BE2C (cell line): Measurements from ENCODE around the gene DOCK6.

ENCODE experiments used
- DNase-seq: peaks from one replicate; pipeline ENCODE4 v3.0.0-alpha.2; 2020
- H3K27me3 ChIP-seq: fragments of 250-450 bp; sonication (Bioruptor Pico); 2 replicates; pipeline ENCODE4 v1.5.1; 2020; ENCODE audit warnings: mild to moderate bottlenecking
- H3K36me3 ChIP-seq: fragments of 250-450 bp; sonication (Bioruptor Pico); 2 replicates; pipeline ENCODE4 v1.5.1; 2020; ENCODE audit warnings: mild to moderate bottlenecking
- H3K4me1 ChIP-seq: fragments of 250-450 bp; sonication (Bioruptor Pico); 2 replicates; pipeline ENCODE4 v1.5.1; 2020
- H3K4me3 ChIP-seq: 2 replicates; pipeline ENCODE4 v1.5.1; 2011; ENCODE audit warnings: low read depth, low read length
- H3K9me3 ChIP-seq: fragments of 250-450 bp; sonication (Bioruptor Pico); 2 replicates; pipeline ENCODE4 v1.5.1; 2020
- TF ChIP-seq, protein P1 (sequence below): IDR thresholded peaks from 2 replicates; pipeline ENCODE4 v1.5.1; 2012; ENCODE audit warnings: mild to moderate bottlenecking, low read depth, low read length

DOCK6 gene

DNA sequence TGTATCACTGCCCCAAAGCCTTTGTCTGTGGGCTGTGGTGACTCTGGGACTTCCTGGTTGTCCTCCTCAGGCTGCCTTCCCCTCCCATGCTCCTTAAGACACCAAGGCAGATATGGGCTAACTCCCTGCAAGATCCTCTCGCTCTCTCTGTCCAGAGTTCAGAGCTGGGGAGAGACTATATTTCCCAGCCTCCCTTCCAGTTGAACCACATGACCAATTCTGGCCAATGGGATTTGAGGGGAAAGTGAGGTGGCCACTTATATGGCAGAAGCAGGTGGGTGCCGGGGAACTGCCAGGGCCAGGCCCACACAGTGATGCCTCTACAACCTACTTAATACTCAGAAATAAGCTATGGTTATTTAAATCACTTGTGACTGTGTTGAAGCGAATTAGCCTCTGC lies 39.1 kb downstream of the DOCK6 start:
- Histone ChIP-seq H3K4me3 (no peak overlapping the region), H3K4me1 (no peaks in the 10 kb centered on the region), H3K9me3 (peaks cover 2% of the 10 kb centered on the region; the same call in 1 of the 2 replicates), H3K36me3 (no peaks in the 10 kb centered on the region), H3K27me3 (no peaks in the 10 kb centered on the region)
- TF ChIP-seq, protein P1, sequence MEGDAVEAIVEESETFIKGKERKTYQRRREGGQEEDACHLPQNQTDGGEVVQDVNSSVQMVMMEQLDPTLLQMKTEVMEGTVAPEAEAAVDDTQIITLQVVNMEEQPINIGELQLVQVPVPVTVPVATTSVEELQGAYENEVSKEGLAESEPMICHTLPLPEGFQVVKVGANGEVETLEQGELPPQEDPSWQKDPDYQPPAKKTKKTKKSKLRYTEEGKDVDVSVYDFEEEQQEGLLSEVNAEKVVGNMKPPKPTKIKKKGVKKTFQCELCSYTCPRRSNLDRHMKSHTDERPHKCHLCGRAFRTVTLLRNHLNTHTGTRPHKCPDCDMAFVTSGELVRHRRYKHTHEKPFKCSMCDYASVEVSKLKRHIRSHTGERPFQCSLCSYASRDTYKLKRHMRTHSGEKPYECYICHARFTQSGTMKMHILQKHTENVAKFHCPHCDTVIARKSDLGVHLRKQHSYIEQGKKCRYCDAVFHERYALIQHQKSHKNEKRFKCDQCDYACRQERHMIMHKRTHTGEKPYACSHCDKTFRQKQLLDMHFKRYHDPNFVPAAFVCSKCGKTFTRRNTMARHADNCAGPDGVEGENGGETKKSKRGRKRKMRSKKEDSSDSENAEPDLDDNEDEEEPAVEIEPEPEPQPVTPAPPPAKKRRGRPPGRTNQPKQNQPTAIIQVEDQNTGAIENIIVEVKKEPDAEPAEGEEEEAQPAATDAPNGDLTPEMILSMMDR = no peak
- DNase-seq = no peak

DNA sequence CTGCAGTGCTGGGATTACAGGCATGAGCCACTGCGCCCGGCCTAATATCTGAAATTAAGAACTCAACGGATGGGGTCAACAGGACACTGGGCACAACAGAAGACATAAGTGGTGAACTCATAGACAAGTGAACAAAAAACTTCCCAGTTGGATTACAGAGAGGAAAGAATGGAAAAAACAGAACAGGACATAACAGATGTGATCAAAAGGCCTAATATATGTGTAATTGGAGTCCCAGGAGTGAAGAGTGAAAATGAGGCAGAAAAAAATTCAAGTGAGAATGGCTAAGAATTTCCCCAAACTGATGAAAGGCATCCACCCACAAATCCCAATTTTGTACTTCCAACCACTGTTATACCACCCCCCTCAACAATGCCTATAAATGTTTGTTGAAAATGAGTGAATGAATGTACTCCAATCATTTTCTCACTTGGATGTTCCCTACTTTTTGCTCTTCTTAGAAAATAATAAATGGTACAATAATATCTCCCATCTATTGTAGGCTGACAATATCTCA lies 41.2 kb downstream of the DOCK6 start:
- H3K4me3 ChIP-seq = no peak overlapping the region
- H3K27me3 ChIP-seq = no peaks in the 10 kb centered on the region
- DNase-seq = no peak
- TF ChIP-seq, protein P1 = no peak
- H3K36me3 ChIP-seq = no peaks in the 10 kb centered on the region
- no peaks in the 10 kb centered on the region for H3K4me1 ChIP-seq
- no peaks in the 10 kb centered on the region for H3K9me3 ChIP-seq

DNA sequence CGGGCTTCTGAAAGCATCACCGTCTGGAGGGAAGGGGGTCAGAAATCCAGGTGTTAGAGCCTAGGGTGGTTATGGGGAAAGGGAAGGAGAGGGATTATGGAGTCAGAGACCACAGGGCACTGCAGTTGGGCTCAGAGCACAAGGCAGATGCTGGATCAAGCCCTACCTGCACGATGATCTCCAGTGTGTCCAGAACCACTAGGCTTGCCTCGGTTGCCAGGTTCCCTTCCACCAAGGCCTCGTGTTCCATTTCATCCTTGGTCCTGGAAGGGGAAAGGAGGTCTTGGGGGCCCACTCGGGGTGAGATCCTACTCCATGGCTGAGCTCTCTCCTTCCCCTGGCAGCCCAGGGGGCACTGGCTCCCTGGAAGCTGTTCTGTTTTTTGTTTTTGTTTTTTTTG lies 47.9 kb downstream of the DOCK6 start:
- H3K4me3 ChIP-seq = no peak overlapping the region
- H3K36me3 ChIP-seq = no peaks in the 10 kb centered on the region
- DNase-seq = no peak
- peaks cover 3% of the 10 kb centered on the region; the same call in 1 of the 2 replicates for H3K27me3 ChIP-seq
- H3K4me1 ChIP-seq = no peaks in the 10 kb centered on the region
- peaks cover 6% of the 10 kb centered on the region; the same call in 1 of the 2 replicates for H3K9me3 ChIP-seq
- TF ChIP-seq, protein P1 = no peak

DNA sequence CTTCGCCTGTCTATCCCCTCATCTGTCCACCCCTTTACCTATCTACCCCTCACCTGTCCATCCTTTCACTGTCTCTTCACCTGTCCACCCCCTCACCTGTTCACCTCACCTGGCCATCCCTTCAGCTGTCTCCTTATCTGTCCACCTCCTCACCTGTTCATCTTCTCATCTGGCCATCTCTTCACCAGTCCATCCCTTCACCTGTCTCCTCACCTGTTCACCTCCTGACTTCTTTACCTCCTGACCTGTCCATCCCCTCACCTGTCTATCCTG lies 51.7 kb downstream of the DOCK6 start:
- Histone ChIP-seq H3K9me3 (peaks cover 6% of the 10 kb centered on the region; the same call in 1 of the 2 replicates), H3K4me3 (no peak overlapping the region), H3K4me1 (no peaks in the 10 kb centered on the region), H3K27me3 (peaks cover 3% of the 10 kb centered on the region; the same call in 1 of the 2 replicates), H3K36me3 (no peaks in the 10 kb centered on the region)
- DNase-seq = no peak
- TF ChIP-seq, protein P1 = no peak

DNA sequence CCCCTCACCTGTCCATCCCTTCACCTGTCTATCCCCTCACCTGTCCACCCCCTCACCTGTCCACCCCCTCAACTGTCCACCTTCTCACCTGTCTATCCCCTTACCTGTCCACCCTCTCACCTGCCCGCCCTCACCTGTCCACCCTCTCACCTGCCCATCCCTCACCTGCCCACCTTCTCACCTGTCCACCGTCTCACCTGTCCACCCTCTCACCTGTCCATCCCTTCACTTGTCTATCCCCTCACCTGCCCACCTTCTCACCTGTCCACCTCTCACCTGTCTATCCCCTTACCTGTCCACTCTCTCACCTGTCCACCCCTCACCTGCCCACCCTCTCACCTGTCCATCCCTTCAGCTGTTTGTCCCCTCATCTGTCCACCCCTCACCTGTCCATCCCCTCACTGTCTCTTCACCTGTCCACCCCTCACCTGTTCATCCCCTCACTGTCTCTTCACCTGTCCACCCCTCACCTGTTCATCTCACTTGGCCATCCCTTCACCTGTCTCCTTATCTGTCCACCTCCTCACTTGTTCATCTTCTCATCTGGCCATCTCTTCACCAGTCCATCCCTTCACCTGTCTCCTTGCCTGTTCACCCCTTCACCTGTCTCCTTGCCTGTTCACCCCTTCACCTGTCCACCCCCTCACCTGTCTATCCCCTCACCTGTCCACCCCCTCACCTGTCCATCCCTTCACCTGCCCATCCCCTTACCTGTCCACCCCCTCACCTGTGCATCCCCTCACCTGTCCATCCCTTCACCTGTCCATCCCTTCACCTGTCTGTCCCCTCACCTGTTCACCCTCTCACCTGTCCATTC lies 52.3 kb downstream of the DOCK6 start:
- no peaks in the 10 kb centered on the region for H3K4me1 ChIP-seq
- H3K27me3 ChIP-seq = peaks cover 3% of the 10 kb centered on the region; the same call in 1 of the 2 replicates
- no peak for DNase-seq
- peaks cover 6% of the 10 kb centered on the region; the same call in 1 of the 2 replicates for H3K9me3 ChIP-seq
- TF ChIP-seq, protein P1 = no peak
- no peak overlapping the region for H3K4me3 ChIP-seq
- H3K36me3 ChIP-seq = no peaks in the 10 kb centered on the region
